HG02798 (cell line): Measurements from ENCODE around the gene NIN.
"Not testable (repeated sequence)": the region's sequence is repeated elsewhere in the genome, so short reads cannot be mapped to it uniquely, and the experiment has no call there.

Experiments used
- ATAC-seq: cut with Tn5 transposase; IDR thresholded peaks from one replicate; pipeline ENCODE4 v1.9.1; 2021; ENCODE audit warnings: mild to moderate bottlenecking; ENCODE audit not compliant: unreplicated experiment, poor library complexity

NIN gene

DNA sequence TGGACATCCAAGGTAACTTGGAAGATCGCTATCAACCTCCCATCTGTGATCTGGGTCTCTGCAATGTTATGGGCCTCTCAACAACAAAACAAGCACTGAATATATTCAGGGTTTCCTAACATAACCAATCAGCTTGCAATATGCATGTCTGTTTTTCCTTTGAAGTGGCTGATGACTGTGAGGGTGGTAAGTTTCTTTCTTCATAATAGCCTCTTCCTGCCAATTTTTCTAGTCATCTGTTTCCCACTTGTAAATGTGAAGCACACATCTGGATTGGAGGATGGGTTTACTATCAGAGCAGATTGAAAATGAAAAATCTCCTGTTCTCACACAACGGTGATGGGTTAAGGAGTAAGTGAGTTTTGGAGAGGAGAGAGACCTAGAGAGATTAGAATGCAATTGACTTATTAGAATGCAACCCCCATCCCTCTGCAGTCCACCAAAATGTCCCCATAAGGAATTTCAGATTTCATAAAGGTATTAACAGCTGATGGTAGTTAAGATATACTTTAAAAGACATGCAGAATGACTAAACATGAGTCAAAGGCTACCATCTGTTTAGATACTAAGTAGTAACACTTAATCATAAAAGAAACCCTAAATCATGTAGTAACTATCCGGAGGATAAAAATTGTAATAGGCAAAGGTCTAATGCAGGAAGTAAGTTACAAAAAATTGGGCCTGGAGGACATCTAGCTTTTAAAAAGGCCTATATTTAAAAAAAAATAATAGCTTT, 104.4 kb downstream of the NIN start:
- no peak for ATAC-seq

DNA sequence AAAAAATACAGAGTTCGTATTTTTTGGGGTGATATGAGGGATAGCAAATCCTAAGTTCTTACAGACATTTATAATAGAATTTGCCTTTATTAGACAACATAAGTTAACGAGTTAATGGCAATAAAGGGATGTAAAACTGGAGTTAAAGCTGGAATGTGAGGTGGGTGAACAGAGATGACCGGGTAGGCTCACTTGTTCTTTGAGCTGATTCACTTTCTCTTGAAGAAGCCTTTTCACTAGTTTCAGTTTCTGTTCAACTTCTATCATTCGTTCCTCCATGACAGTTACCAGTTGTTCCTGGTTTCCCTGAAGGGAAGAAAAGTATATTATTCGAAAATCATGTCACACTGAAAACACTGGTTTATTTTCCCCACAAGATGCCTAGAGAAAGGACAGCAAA, 105.2 kb downstream of the NIN start:
- ATAC-seq = no peak

DNA sequence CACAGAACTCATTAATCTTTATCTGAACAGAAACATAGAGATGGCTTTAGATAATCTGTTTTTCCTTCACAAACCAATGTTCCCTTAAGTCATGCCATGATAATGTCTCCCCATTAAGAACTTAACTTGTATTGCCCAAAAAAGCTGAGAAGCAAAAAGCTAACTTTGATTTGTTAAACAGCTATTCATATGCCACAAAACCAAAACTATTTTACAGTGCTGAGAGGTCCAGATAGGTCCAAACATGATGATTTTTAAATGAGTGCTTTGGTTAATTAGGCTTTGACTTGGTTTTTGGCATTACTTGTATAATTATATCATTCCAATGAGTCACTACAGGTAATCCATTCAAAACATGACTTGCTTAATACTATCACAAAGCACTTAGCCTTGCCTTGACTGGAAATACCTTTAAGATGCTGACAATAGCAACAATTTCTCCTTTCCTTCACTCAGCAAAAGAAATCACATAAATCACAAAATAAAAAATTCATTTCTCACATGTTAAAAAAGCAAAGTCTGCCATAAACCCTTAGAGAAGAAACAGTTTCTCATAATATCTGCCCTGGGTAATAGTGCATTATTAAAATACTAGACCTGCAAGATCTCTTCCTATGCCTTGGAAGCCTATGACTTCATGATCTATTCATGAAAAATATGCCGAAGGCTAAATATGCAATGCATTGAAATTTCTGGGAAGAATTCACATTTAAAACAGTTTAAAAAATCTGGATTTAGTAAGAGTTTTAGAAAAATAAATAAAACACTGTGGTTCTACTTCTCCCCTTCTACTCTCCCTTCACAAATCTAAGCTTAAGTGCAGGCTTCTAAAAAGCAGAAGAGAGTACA, 110.8 kb downstream of the NIN start:
- ATAC-seq = no peak

DNA sequence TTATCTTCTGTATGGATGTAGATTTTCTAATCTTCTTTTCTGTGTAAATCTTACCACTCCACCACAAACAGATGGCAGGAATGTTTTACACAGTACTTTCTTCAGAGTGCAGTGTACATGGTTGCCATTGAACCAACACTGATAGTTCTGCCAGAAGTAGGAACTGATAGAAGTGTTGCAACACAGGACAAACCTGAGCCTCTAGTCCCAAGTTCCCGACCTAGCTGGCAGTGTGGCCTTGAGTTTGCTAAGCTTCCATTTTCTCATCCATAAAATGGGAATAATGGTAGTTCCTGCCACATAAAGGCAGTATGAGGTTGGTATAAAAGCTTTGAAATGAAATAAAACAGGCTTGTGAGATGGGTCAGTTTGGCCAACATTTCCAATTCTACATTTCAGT, 112.0 kb downstream of the NIN start:
- no peak for ATAC-seq

DNA sequence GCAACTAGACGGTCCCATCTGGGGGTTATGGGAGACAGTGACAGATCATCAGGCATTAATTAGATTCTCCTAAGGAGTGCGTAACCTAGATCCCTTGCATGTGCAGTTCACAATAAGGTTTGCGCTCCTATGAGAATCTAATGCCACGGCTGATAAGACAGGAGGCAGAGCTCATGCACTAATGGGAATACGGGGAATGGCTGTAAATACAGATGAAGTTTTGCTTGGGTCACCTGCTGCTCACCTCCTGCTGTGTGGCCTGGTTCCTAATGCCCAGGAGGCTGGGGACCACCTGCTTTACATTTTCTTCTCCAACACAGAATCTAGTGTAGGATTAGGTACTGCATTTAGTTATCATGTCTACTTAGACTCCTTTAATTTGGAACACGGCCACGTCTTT, 113.2 kb downstream of the NIN start:
- ATAC-seq = no peak

DNA sequence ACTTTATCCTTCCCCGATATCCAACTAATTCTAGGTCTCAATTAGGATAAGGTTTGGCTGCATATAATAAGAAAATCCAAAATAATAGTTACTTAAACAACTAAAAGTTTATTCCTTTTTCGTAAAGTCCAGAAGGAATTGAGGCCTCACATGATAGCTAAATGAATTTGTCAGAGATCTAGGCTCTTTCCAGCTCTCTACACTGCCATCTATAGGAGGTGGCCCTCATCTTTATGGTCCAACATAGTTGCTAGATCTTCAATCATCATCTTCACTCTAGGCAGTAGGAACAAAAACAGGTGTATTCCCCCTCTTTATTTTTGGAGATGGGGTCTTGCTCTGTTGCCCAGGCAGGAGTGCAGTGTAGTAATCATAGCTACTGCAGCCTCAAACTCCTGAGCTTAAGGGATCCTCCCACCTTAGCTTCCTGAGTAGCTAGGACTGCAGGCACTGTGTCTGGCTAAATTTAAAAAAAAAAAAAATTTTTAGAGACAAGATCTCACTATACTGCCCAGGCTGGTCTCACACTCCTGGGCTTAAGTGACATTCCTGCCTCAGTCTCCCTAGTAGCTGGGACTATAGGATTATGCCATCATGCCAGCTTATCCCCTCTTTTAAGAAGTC, 116.4 kb downstream of the NIN start:
- ATAC-seq = peak; percentile 59

DNA sequence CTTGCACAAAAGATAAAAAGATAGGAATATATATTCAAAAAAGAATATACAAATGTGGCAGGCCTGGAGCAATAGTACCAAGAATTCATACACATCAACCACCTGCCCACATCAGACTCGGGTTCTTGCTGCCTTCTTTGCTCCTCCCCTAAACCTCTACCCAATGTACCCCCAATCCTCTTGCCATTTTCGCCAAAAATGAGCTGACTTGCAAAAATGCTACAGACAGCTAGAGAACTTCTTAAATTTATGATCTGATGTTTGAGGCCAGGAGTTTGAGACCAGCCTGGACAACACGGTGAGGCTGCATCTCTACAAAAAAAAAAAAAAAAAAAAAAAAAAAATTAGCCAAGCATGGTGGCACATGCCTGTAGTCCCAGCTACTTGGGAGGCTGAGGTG, 119.9 kb downstream of the NIN start:
- ATAC-seq = no peak

DNA sequence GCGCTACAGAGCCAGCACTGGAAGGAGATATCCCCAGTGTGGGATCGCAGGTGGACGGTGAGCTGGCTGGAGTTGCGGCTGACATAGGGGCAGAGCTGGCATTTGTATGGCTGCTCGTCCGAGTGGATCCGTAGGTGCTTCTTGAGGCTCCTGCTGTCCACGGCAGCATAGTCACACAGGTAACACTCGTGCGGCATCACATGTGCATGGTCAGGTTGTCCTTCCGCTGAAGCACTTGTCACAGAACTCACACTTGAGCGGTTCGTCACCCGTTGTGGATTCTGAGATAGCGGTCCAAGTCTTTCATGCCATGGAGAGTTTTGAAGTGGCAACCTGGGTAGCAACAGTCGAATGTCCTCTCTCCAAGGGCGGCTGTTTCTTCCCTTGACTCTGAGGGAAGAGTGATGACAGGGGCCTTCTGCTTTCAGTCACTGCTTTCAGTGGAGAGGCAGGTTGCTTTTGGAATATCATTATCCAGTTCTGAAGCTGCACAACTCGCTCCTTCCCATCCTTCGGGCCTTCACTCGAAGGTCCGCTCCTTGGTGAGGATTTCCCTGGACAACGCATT, 125.9 kb downstream of the NIN start:
- ATAC-seq = no peak

DNA sequence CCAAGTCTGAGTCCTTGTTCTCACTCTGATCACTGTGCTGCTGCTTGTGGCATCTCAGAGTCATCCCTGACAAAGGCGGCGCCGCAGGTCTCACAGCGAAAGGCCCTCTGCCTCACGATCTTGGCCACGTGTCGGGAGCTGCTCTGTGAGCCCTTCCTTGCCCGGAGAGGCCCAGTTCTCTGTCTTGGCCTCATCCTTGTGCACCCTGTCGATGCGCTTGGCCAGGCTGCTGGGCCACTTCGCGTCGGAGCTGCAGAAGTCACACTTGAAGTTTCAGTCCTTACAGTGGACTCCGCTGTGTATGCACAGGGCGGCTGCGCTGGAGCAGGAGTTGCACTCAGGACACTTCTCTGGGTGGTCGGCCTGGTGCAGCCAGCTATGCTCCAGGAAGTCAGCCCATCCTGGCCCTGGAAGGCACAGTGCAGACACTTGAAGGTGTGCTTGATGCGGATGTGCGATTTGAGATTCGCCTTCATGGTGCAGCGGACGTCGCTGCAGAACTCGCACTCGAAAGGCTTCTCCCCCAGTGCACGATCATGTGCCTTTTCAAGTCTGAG, 126.4 kb downstream of the NIN start:
- ATAC-seq = no peak

DNA sequence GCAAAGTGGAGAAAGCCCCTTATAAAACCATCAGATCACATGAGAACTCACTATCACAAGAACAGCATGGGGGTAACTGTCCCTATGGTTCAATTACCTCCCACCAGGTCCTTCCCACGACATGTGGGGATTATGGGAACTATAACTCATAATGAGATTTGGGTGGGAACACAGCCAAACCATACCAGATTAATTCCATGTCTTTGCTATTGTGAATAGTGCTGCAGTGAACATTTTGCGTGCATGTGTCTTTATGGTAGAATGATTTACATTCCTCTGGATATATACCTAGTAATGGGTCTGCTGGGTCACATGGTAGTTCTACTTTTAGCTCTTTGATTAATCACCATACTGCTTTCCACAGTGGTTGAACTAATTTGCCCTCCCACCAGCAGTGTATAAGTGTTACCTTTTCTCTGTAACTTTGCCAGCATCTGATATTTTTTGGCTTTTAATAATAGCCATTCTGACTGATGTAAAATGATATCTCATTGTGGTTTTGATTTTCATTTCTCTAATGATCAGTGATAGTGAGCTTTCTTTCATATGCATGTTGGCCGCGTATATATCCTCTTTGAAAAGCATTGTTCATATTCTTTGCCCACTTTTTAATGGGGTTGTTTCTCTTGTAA, 133.2 kb downstream of the NIN start:
- no peak for ATAC-seq

DNA sequence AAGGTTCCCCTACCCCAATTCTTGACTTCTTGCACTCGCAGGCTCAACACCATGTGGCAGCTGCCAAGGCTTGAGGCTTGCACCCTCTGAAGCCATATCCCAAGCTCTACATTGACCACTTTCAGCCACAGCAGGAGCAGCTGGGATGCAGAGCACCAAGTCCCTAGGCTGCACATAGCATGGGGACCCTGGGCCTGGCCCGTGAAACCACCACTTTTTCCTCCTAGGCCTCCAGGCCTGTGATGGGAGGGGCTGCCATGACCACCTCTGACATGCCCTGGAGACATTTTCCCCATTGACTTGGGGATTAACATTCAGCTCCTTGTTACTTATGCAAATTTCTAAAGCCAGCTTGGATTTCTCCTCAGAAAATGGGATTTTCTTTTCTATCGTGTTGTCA, 136.7 kb downstream of the NIN start:
- ATAC-seq = not testable (repeated sequence)

DNA sequence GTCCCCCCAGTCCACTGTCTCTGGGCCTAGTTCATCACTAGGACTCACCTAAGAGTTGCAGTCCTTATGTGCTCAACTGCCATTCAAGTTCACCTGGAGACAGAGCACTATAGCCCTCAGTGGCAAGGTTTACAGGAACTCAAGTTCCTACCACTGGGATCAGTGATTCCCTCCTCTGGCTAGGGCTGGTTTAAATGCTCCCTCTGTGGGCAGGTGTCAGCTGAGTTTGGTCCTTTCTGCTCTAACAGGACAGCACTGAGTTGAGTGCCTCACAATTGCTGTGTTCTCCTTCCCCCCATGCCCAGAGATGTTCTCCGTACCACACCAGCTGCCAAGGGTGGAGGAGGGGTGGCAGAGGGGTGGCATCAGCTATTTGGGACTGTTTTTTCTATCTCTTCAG, 142.1 kb downstream of the NIN start:
- no peak for ATAC-seq

DNA sequence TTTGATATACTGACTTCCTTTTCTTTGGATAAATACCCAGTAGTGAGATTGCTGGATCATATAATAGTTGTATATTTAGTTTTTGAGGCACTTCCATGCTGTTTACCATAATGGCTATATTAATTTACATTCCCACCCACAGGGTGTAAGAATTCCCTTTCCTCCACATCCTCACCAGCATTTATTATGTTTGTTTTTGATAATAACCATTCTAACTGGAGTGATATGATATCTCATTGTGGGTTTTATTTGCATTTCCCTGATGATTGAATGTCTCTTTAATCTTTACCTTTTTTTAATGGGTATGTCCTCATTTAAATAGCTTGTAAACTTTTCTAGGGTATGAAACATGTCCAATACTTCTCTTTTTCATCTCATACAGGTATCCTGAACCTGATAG, 151.3 kb downstream of the NIN start:
- ATAC-seq = no peak

DNA sequence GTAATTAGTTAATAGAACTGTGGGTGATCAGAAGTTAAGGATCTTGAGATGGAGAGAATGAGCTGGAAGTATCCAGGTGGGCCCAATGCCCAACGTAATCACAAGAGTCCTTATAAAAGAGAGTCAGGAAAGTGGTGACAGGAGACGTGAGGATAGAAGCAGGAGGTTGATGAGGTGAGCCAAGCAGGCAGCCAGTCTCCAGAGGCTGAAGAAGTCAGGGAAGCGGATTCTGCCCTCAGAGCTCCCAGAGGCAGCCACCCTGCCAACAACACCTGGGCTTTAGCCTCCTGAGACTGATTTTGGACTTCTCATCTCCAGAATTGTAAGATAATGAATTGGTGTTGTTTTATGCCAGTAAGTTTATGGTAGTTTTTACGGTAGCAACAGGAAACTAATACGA, 152.8 kb downstream of the NIN start:
- no peak for ATAC-seq

DNA sequence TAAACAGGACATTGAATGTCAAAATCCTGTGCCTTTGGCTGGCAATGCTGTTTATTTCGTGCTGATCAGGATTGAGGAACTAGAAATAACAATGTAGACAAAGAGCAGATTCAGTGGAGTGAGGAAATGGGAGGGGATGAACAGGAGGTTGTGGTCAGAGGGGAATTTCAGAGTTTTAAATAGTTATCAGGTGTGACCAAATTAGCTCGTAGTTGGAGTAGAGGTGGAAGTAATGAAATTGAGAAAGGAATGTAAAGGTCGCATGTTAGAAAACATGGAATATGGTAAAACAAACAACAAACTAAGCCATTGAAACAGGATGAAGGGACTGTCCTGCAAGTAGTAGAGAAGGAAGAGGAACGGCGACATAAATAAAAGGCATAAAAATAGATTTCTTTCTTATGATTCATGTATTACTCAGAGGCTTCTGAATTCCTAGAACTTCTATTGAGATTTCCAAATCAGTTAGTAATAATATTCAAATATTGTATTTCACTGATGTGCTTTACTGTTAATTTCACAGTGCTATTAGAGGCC, 153.4 kb downstream of the NIN start:
- peak; percentile 43 for ATAC-seq

DNA sequence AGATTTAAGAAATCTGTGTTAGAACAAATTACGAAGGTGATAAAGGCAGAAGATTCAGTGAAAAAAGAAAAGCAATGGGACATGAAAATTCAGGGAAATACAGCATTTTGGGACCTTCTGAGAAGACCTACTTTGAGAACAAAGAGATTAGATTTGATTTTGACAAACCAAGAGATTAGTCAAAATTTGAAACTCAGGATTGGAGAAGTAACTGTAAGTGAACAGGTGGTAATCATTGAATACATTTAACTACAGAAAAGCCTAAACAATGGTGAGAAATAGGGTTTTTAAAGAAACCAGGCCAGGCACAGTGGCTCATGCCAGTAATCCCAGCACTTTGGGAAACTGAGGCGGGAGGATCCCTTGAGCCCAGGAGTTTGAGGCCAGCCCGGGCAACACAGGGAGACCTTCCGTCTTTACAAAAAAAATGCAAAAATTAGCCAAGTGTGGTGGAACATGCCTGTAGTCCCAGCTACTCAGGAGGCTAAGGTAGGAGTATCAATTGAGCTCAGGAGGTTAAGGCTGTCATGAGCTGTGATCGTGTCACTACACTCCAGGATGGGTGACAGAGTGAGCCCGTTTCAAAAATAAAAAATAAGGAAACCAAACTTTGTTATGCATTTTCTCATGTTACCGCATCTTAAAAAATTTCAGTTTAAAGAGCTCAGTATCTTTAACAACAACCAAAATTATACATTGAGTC, 154.0 kb downstream of the NIN start:
- ATAC-seq = peak; percentile 28

DNA sequence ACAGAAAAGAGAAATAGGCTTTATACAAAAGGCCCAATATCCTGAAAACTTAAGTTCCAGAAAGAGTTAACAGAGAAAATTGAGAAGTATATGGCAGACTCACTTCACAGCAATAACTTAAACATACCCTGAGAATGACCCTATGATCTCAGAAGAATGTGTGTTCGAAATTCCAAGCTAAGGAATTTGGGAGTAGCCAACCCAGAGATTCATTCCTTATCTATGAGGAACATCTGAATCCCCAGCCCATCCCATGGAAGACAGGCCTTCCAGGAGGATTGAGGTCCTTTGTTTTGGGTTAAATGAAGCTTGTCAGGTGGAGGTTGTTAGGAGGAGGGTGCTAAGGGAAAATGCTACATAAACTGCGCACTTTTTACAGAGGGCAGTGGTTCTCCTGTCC, 155.4 kb downstream of the NIN start:
- ATAC-seq = no peak

DNA sequence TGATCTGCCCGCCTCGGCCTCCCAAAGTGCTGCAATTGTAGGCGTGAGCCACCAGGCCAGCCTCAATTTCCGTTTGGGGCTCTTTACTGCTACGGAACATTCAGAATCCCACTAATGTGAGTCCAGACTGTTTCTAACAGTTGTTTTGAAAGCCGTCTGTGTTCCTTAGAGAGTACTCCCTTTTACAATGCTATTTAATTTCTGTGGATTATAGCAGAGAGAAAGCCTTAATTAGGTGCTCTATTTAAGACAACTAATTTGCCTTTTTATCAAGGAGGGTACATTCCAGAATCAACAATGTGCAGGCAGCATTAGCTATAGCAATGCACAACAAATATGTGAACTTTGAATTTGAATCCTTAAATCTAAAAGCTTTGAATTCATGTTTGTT, 160.1 kb downstream of the NIN start:
- no peak for ATAC-seq

DNA sequence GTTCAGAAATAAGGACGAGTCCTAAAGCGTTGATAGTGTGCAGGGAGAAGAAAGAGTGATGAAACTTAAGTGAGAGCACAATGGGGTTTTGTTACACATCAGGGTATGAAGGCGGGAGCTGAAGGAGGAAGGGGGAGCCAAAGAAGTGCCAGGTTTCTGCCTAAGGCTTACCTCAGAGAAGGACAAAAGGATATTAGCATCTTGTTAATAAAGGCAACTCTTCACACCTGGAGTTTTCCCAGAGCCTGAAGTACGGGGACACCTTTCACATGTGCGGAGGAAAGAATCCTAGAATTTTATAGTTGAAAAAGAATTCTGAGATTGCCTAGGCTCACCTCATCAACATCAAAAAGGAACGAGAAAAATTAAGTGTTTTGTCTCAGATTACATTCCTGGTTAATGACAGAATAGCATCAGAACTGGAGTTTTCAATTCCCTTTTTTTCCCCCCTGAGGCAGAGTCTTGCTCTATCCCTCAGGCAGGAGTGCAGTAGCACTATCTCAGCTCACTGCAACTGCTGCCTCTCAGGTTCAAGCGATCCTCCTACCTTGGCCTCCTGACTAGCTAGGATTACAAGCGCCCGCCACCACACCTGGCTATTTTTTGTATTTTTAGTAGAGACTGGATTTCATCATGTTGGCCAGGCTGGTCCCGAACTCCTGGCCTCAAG, 160.6 kb downstream of the NIN start:
- no peak for ATAC-seq
